ENCODE data around the gene SCNN1G. TPM values are rescaled to one million over a fixed set of nuclear protein-coding genes. Genes with fewer than 3 reads are reported as not detected.

The SCNN1G gene
- total RNA-seq, 3 donors from 2014 or later: 2.0 to 8.8 TPM; not detected in 1

GRCh38 chr16:23225634-23226033, 43.1 kb downstream of the SCNN1G start:
- DNase-seq (ENCODE audit: low spot score in 2 of 2): no peak
- H3K4me1 ChIP-seq: no peaks in the 10 kb centered on the region
- intact Hi-C loops (cut with DNase I; ENCODE audit: low total_unique reads): no loop called here

GRCh38 chr16:23227529-23227928, 45.0 kb downstream of the SCNN1G start:
- TF ChIP-seq CTCF (IDR thresholded peaks at IDR 0.05): no peak
- TF ChIP-seq POLR2A (IDR thresholded peaks at IDR 0.05): no peak
- no peak for TF ChIP-seq POLR2AphosphoS5 (IDR thresholded peaks at IDR 0.05)
- DNase-seq (ENCODE audit: low spot score in 2 of 2): no peak
- intact Hi-C loops (cut with DNase I; ENCODE audit: low total_unique reads): no loop called here
- H3K27ac ChIP-seq: no peak overlapping the region
- H3K36me3 ChIP-seq: no peaks in the 10 kb centered on the region
- H3K4me3 ChIP-seq: no peak overlapping the region
- no peaks in the 10 kb centered on the region for H3K4me1 ChIP-seq
- no peaks in the 10 kb centered on the region for H3K27me3 ChIP-seq
- no peaks in the 10 kb centered on the region for H3K9me3 ChIP-seq

More at GRCh38 chr16:23225634-23226033, 43.1 kb downstream of the SCNN1G start:
- Histone ChIP-seq H3K9me3 (no peaks in the 10 kb centered on the region), H3K27me3 (no peaks in the 10 kb centered on the region), H3K4me3 (no peak overlapping the region), H3K27ac (no peak overlapping the region), H3K36me3 (no peaks in the 10 kb centered on the region)
- TF ChIP-seq CTCF (IDR thresholded peaks at IDR 0.05) (no peak), POLR2AphosphoS5 (IDR thresholded peaks at IDR 0.05) (no peak)

GRCh38 chr16:23229714-23230113, 47.2 kb downstream of the SCNN1G start:
- Histone ChIP-seq H3K4me3 (no peak overlapping the region), H3K36me3 (no peaks in the 10 kb centered on the region), H3K9me3 (no peaks in the 10 kb centered on the region), H3K4me1 (no peaks in the 10 kb centered on the region), H3K27ac (no peak overlapping the region), H3K27me3 (no peaks in the 10 kb centered on the region)
- no peak for TF ChIP-seq CTCF (IDR thresholded peaks at IDR 0.05)
- no peak for TF ChIP-seq POLR2AphosphoS5 (IDR thresholded peaks at IDR 0.05)
- no peak for TF ChIP-seq POLR2A (IDR thresholded peaks at IDR 0.05)
- no peak for DNase-seq (ENCODE audit: low spot score in 2 of 2)
- intact Hi-C loops (cut with DNase I; ENCODE audit: low total_unique reads): no loop called here

GRCh38 chr16:23232806-23233205, 50.3 kb downstream of the SCNN1G start:
- no peaks in the 10 kb centered on the region for H3K27me3 ChIP-seq
- H3K36me3 ChIP-seq: no peaks in the 10 kb centered on the region
- H3K27ac ChIP-seq: no peak overlapping the region
- TF ChIP-seq POLR2AphosphoS5 (IDR thresholded peaks at IDR 0.05): no peak
- TF ChIP-seq CTCF (IDR thresholded peaks at IDR 0.05): no peak
- TF ChIP-seq POLR2A (IDR thresholded peaks at IDR 0.05): no peak
- no peak overlapping the region for H3K4me3 ChIP-seq
- no peaks in the 10 kb centered on the region for H3K9me3 ChIP-seq
- no peak for DNase-seq (ENCODE audit: low spot score in 2 of 2)
- intact Hi-C loops (cut with DNase I; ENCODE audit: low total_unique reads): no loop called here
- no peaks in the 10 kb centered on the region for H3K4me1 ChIP-seq

GRCh38 chr16:23235176-23235575, 52.6 kb downstream of the SCNN1G start:
- H3K9me3 ChIP-seq: no peaks in the 10 kb centered on the region
- H3K27ac ChIP-seq: no peak overlapping the region
- no peak for TF ChIP-seq POLR2AphosphoS5 (IDR thresholded peaks at IDR 0.05)
- no peak for TF ChIP-seq POLR2A (IDR thresholded peaks at IDR 0.05)
- no peak for TF ChIP-seq CTCF (IDR thresholded peaks at IDR 0.05)
- no peak overlapping the region for H3K4me3 ChIP-seq
- no peak for DNase-seq (ENCODE audit: low spot score in 2 of 2)
- no peaks in the 10 kb centered on the region for H3K27me3 ChIP-seq
- intact Hi-C loops (cut with DNase I; ENCODE audit: low total_unique reads): no loop called here
- no peaks in the 10 kb centered on the region for H3K36me3 ChIP-seq
- no peaks in the 10 kb centered on the region for H3K4me1 ChIP-seq
